GM18868 (cell line): Measurements from ENCODE around the gene STX8.
"Not testable (repeated sequence)": the region's sequence is repeated elsewhere in the genome, so short reads cannot be mapped to it uniquely, and the experiment has no call there.

Experiments
- ATAC-seq: cut with Tn5 transposase; IDR thresholded peaks from one replicate; pipeline ENCODE4 v1.9.1; 2021; ENCODE audit warnings: mild to moderate bottlenecking, moderate library complexity; ENCODE audit not compliant: unreplicated experiment

The STX8 gene

GRCh38 chr17:9355846-9356245 is 219.8 kb downstream of the STX8 start:
- no peak for ATAC-seq

- not testable (repeated sequence) for ATAC-seq
These were observed 220.4 kb downstream of the STX8 start for GRCh38 chr17:9355231-9355630.

- no peak for ATAC-seq
These were observed 225.5 kb downstream of the STX8 start for GRCh38 chr17:9350080-9350479.

DNA sequence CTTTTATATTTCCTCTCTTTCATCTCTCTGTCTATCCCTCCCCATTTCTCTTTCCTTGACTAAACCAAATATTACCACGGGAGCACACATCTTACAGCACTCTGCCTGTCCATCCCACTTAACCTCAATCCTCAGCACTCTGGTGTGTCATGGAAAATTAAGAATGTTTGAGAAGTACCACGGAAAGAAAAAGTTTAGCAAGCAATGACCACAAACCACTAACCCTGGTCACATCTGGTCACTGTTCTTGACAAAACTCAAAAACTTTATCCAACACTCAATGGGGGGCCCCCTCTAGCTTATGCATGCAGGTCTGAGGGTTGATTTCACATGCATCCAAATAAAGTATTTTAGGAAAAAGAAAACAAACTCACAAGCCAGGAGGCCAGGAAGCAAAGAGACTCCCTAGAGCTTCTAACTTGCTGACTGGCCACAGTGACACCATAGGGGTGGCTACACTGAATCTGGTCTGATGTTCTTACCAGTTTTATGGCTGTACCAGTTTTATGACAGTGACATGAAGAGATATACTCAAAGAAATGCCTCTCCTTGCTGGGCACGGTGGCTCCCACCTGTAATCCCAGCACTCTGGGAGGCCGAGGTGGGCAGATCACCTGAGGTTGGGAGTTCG is 229.2 kb downstream of the STX8 start:
- ATAC-seq: no peak

- no peak for ATAC-seq
These were observed 232.1 kb downstream of the STX8 start for GRCh38 chr17:9343516-9343915.

DNA sequence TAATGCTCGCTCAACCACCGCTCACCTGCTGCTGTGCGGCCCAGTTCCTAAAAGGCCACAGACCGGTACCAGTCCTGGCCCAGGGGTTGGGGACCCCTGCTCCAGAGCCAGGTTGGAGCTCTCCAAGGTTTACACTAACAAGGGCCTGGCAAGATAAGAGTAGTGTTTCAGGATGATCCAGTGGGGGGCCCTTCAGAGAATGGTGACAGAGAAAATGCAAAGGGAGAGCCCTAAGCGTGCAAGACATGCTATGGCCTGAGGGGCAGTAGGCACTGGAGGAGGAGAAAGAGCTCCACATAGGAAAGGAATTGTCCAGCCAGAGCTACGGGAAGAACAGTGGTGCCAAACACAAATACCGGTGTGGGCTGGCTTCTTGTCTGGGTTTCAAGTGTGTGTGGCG is 233.4 kb downstream of the STX8 start:
- no peak for ATAC-seq

- ATAC-seq: no peak
These were observed 235.7 kb downstream of the STX8 start for GRCh38 chr17:9339958-9340357.

DNA sequence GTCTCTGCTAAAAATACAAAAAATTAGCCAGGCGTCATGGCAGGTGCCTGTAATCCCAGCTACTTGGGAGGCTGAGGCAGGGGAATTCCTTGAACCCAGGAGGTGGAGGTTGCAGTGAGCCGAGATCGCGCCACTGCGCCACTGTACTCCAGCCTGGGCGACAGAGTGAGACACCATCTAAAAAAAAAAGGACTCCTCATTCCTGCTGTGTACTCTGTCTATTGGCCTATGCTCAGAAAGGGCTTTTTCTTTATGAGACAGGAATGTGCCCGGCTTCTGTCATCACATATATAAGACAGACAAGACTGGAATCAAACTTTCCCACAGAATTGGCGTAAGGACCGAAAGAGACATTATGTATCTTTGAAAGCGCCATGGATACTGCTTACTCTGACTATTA is 236.1 kb downstream of the STX8 start:
- ATAC-seq: not testable (repeated sequence)

GRCh38 chr17:9336817-9337216 is 238.8 kb downstream of the STX8 start:
- ATAC-seq: no peak

- no peak for ATAC-seq
These were observed 240.8 kb downstream of the STX8 start for GRCh38 chr17:9334536-9335446.

GRCh38 chr17:9332132-9332494 is 243.5 kb downstream of the STX8 start:
- ATAC-seq: no peak

- no peak for ATAC-seq
These were observed 244.1 kb downstream of the STX8 start for GRCh38 chr17:9331279-9332131.

GRCh38 chr17:9330611-9331271 is 244.9 kb downstream of the STX8 start:
- no peak for ATAC-seq

- no peak for ATAC-seq
These were observed 245.5 kb downstream of the STX8 start for GRCh38 chr17:9330141-9330540.

GRCh38 chr17:9329251-9329921 is 246.2 kb downstream of the STX8 start:
- no peak for ATAC-seq

DNA sequence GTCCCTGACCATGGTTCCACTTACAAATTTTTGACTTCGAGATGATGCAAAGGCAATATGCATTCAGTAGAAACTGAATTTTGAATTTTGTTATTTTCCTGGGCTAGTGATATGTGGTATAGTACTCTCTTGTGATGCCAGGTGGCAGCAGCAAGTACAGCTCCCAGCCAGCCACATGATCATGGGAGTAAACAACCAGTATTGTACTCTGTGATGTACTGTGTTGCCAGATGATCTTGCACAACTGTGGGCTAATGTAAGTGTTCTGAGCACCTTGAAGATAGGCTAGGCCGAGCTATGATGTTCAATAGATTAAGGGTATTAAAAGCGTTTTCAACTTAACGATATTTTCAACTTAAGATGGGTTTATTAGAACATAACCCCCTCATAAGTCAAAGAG is 250.8 kb downstream of the STX8 start:
- no peak for ATAC-seq

DNA sequence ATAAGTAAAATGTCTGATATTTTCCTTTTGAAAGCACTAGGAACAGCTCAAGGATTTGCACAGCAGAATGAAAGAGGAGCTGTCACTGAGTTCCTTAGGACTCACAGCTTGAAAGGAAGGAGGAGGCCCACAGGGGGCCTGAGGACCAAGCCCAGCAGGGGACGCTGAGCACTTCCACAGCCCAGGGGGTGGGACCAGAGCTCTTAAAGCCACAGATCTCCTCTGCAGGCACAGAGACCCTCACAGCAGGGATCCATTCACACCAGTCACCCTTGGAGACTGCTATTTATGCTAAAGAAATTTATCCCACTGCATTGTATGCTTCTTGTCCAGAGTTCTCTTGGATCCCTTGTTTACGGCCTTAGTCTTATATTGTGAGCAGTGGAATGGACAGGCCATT is 253.3 kb downstream of the STX8 start:
- no peak for ATAC-seq

GRCh38 chr17:9321890-9322289 is 253.7 kb downstream of the STX8 start:
- ATAC-seq: no peak

GRCh38 chr17:9315360-9315759 is 260.3 kb downstream of the STX8 start:
- no peak for ATAC-seq

DNA sequence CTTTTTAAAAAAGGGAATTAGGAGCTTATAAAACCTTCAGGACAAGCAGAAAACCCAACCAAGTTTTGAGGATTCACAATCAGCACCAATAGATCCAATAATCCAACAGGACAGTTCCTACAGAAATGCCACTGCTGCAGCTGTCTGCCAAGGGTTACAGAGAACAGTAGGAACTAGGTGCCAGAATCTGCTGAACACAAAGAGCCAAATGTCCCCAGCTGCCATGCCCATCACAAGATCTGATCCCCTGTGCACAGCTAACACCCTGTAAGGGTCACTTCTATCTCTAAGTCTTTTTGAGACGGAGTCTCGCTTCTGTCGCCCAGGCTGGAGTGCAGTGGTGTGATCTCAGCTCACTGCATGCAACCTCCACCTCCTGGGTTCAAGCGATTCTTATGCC is 262.3 kb downstream of the STX8 start:
- ATAC-seq: no peak
